ENCODE measurements around the gene MACROH2A1.

GRCh38 chr5:135322271-135322670 is 76.8 kb downstream of the MACROH2A1 start:
- TF ChIP-seq EZH2 (IDR thresholded peaks at IDR 0.05; ENCODE audit: insufficient read depth, poor library complexity, severe bottlenecking) (no peak), EZH2phosphoT487 (IDR thresholded peaks at IDR 0.05; ENCODE audit: insufficient read depth, low read depth) (no peak)
